AG08395 (cell line): ENCODE results near the gene NR2C2.

Source experiments
- DNase-seq: peaks from one replicate; pipeline ENCODE4 v3.0.0; 2012; ENCODE audit warnings: mixed read lengths, low spot score

NR2C2 gene

GRCh38 chr3:15023719-15024118 lies 76.3 kb downstream of the NR2C2 start:
- no peak for DNase-seq

GRCh38 chr3:15029625-15030024 lies 82.2 kb downstream of the NR2C2 start:
- no peak for DNase-seq

DNA sequence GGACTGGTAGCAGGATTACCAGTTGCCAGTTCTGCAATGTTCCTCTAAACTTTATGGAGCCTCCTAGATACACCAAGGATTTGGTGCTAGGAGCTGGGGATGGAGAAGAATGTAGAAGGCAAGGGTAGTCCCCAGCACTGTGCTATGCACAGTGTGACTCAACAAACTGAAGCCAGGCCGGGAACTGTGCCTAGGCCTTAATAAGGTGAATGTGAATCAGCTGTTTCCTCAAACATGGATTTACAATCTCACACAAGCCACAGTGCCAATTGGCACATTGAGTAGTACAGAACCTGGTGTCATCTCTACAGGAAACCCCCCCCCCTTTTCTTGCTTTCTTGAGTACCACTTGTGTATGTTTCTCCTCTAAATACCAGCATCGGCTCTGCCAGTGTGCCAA lies 85.3 kb downstream of the NR2C2 start:
- DNase-seq = no peak

DNA sequence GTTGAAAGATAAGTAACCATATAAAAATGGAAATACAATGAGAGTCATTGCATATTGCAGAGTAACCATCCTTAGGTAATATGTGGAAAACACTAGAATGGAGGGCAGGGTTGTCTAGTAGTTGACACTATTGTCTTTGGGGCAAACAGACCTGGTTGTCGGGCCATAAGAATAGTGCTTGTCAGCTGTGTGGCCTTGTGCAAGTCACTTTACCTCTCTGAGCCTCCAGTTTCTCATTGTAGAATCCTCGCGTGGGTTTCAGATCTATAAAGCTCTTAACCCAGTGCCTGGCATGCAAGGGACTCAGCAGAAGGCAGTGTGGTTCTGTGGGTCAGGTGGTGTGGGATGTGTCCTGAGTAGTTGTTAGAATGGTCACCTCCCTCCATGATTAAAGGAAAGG lies 85.7 kb downstream of the NR2C2 start:
- no peak for DNase-seq

DNA sequence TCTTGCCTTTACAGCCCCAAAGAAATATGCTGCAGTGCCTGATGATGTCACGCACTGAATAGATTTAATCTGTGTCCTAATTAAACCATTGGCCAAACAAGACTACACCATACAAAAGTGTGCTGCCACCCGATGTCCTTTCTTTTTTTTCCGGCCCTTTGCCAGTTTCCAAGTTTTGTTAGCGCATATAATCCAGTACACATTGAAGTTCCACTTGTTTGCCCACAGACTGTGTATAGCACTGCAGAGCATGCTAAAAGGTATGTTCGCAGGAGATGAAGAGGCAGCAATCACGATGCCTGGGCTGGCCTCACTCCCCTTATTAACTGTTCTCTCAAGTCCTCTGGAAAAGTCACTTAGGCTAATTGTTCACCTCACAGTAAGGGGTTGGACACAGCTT lies 90.9 kb downstream of the NR2C2 start:
- no peak for DNase-seq

GRCh38 chr3:15040844-15041243 lies 93.5 kb downstream of the NR2C2 start:
- no peak for DNase-seq

- DNase-seq = no peak
These were observed 94.6 kb downstream of the NR2C2 start for GRCh38 chr3:15041950-15042349.

GRCh38 chr3:15042936-15043335 lies 95.6 kb downstream of the NR2C2 start:
- no peak for DNase-seq

- DNase-seq = no peak
These were observed 96.2 kb downstream of the NR2C2 start for GRCh38 chr3:15043408-15044171.

GRCh38 chr3:15044326-15044725 lies 96.9 kb downstream of the NR2C2 start:
- no peak for DNase-seq

- DNase-seq = no peak
These were observed 98.3 kb downstream of the NR2C2 start for GRCh38 chr3:15045667-15046066.

- DNase-seq = no peak
These were observed 102.2 kb downstream of the NR2C2 start for GRCh38 chr3:15049584-15049983.

GRCh38 chr3:15050405-15051092 lies 103.2 kb downstream of the NR2C2 start:
- no peak for DNase-seq

GRCh38 chr3:15051531-15051930 lies 104.1 kb downstream of the NR2C2 start:
- DNase-seq = peak; percentile 63

DNA sequence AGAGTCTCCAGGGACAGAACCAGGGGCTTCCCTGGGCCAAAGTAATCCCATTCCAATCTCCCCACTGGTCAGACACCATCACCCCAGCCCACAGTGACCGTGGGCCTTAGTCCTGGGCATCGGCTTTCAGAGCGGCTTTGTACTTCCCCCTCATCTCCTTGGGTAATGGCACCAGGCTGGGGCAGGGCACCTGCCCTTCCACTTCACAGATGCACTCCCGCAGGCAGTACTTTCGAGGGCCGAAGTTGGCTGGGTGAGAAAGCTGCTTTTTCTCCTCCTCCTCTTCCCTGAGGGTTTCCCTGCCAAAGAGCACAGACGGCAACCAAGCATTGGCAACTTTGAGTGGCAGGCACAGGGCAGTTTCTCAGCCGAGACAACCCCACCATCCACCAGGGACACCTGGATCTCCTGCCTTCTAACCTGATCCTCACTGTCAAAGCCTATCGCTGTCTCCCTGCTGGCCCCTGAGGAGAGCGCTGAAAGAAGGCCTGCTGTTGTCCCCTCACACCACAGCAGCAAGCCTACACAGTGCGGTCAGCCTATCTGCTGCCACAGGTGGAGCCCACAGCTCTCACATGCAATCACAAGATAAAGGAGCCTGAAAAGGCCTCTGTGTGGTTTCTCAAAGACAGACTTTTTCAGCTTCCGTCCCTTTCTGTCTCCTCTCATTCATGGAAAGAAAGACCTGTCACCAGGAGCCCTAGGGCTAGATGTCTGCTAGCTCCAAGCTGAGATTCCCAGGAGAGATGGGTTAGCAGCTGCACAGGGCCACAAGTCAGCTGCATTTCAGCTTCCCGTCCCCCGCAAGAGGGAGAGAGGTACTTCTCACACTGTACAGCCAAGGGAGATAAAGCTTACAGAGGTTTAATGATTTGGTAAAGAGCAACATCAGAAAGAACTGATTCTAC lies 105.2 kb downstream of the NR2C2 start:
- DNase-seq = no peak

DNA sequence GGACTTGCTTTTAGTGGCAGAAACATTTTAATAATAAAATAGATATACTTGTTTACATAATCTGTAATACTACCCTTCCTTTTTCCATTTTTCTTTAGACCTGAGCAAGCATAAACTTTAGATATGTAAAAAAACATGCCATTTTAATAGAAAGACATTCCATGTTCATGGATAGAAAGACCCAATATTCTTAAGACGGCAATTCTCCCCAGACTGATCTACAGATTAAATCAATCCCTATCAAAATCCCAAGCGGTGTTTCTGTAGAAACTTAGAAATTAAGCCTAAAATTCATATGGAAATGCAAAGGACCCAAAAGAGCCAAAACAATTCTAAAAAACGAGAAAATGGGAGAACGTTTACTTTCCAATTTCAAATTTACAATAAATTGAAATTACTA lies 106.2 kb downstream of the NR2C2 start:
- DNase-seq = no peak

DNA sequence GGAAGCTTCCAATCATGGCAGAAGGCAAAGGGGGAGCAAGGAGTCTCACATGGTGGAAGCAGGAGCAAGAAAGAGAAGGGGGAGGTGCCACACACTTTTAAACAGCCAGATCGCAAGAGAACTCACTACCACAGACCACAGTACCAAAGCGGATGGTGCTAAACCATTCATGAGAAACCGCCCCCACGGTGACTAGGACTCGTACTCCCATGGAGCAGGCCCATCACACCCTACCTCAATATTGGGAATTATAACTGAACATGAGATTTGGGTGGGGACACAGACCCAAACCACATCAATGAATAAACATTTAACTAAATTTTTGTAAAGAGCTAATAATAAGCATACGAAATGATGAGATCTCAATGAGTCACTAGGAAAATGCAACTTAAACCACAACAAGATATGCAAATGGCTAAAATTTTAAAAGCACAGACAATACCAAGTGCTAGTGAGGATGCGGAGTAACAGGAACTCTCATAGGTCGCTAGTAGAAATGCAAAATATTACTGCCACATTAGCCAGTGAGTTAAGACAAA lies 107.7 kb downstream of the NR2C2 start:
- no peak for DNase-seq

- DNase-seq = no peak
These were observed 109.5 kb downstream of the NR2C2 start for GRCh38 chr3:15056676-15057404.

DNA sequence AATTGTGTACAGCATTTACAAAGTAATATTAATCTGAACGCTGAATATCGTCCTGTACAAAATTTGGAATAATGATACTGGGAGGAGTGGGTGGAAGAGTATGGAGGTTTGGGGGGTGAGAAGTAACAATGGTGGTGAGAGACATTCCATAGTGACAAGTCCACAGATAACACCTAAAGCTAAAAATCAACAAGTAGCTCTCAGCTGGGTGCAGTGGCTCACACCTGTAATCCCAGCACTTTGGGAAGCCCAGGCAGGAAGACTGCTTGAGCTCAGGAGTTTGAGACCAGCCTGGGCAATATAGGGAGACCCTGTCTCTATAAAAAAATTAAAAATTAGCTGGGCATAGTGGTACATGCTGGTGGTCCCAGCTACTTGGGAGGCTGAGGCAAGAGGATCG lies 112.6 kb downstream of the NR2C2 start:
- no peak for DNase-seq

- no peak for DNase-seq
These were observed 115.9 kb downstream of the NR2C2 start for GRCh38 chr3:15063238-15063637.

DNA sequence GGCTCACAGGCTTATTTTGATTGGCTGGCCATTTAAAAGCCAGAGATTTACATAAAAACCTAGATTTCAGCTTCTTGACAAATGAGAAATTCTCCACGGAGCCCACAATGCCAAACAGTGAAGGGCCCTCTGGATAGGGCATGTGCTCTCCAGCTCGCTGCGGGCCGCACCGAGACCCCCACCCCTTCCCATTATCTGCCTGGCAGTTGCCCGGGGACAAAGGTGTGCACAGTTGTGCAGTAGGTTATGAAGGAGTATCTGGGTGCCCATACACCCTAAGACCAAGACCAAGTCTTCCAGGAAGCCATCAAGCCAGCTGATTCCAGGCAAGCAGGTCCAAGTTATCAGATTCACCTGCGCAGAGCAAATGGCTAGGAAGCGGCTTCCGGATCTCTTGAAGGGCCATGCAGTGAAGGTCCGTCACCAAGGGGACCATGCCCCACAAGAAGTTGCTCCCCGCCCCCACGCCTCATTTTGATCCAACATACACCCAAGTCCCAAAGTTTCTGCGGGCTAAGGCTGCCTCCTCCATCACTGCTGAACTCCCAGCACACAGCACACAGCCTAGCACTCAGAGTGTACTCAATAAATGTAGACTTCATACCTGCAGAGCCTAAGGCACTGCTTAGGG lies 116.4 kb downstream of the NR2C2 start:
- no peak for DNase-seq
